Uterus (tissue), 2 donors: ENCODE results near the gene TOM1.

ENCODE experiments used
- POLR2A ChIP-seq, 2 donors: fragments of 450-650 bp; IDR thresholded peaks; one replicate each; pipeline ENCODE4 v1.6.1; 2016; ENCODE audit warnings: antibody characterized with exemption in 2 of 2, mild to moderate bottlenecking in 1 of 2, moderate library complexity in 1 of 2
- TF ChIP-seq, protein P1 (sequence below), 4 experiments: fragments of 200-600 bp in 2 of 4; fragments of 450-650 bp in 2 of 4; sonication (generic) in 2 of 4; IDR thresholded peaks; one replicate each; pipeline ENCODE4 v1.5.1; 2016 to 2019; ENCODE audit warnings: antibody characterized with exemption in 4 of 4, mild to moderate bottlenecking in 2 of 4, moderate library complexity in 1 of 4

DNA sequence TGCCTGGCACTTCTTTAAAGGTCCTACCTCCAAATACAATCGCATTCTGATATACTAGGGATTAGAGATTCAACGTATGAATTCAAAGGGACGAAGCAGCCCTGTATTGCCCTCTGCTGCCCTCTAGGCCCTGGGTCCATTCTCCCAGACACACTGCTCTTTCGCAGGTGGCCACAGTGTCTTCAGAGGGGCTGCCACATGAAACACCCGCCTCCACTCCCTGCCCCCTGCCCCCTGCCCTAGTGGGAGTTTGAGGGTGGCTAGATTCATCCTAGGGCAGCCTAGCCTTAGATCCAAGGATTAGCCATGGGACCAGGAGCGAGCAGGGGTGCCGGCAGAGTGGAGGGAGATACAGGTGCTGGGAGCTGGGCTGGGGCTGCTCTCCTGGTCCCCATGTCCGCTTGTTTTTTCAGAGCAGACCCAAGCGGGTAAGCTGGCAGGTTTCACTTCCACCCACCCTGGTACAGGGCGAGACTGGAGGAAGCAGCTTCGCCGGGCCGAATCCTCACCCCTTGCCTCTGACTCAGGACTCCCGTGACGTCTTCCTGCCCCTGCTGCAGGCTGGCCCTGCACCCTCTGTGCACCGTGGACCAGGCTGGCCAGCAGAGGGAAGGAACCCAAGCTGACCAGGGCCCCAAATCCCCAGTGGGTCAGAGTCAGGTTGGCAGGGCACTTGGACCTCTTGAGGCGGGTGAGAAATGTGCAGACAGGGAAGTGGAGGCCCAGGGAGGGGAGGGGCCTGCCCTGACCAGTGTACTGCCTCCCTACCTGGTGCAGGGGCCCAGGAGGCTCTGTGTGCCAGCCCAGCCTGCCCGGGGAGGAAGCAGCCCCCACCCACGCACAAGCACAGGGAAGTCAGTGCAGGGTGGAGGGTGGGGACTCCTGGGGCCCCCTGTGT lies 52.8 kb downstream of the TOM1 start:
- TF ChIP-seq, protein P1, sequence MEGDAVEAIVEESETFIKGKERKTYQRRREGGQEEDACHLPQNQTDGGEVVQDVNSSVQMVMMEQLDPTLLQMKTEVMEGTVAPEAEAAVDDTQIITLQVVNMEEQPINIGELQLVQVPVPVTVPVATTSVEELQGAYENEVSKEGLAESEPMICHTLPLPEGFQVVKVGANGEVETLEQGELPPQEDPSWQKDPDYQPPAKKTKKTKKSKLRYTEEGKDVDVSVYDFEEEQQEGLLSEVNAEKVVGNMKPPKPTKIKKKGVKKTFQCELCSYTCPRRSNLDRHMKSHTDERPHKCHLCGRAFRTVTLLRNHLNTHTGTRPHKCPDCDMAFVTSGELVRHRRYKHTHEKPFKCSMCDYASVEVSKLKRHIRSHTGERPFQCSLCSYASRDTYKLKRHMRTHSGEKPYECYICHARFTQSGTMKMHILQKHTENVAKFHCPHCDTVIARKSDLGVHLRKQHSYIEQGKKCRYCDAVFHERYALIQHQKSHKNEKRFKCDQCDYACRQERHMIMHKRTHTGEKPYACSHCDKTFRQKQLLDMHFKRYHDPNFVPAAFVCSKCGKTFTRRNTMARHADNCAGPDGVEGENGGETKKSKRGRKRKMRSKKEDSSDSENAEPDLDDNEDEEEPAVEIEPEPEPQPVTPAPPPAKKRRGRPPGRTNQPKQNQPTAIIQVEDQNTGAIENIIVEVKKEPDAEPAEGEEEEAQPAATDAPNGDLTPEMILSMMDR (IDR thresholded peaks at IDR 0.05), result peak in 1 of 4 experiments; percentile 10
- no peak for TF ChIP-seq POLR2A (IDR thresholded peaks at IDR 0.05)
